GM23338 (cell line): ENCODE results near the gene IFNL1. TPM values are rescaled to one million over a fixed set of nuclear protein-coding genes. Genes with fewer than 3 reads are reported as not detected.

ENCODE experiments used
- ATAC-seq: fragments of 200-7000 bp; cut with Tn5 transposase; 3 replicates; pipeline ENCODE4 v1.9.1; 2020
- DNase-seq: peaks from one replicate; pipeline ENCODE4 v3.0.0-alpha.2; 2015; ENCODE audit warnings: low spot score
- H2AFZ ChIP-seq: fragments of 200-600 bp; sonication (generic); 2 replicates; pipeline ENCODE4 v1.8.0; 2016; ENCODE audit warnings: antibody characterized with exemption, mild to moderate bottlenecking, moderate library complexity
- H3F3A ChIP-seq: fragments of 200-600 bp; sonication (generic); replicated peaks from 2 replicates; pipeline ENCODE4 v1.8.0; 2017; ENCODE audit warnings: antibody characterized with exemption, mixed run types, low read depth
- H3K27ac ChIP-seq: fragments of 200-600 bp; sonication (generic); 2 replicates; pipeline ENCODE4 v1.6.1; 2016; ENCODE audit warnings: low read depth
- H3K27me3 ChIP-seq: fragments of 200-600 bp; sonication (generic); 2 replicates; pipeline ENCODE4 v1.8.0; 2016; ENCODE audit warnings: mild to moderate bottlenecking, mixed run types, moderate library complexity; ENCODE audit not compliant: insufficient read depth
- H3K36me3 ChIP-seq: fragments of 200-600 bp; sonication (generic); 2 replicates; pipeline ENCODE4 v1.8.0; 2016; ENCODE audit warnings: mild to moderate bottlenecking; ENCODE audit not compliant: insufficient read depth
- H3K4me1 ChIP-seq: fragments of 200-600 bp; sonication (generic); 2 replicates; pipeline ENCODE4 v1.8.0; 2016; ENCODE audit warnings: mild to moderate bottlenecking, moderate library complexity; ENCODE audit not compliant: insufficient read depth
- H3K4me2 ChIP-seq: fragments of 200-600 bp; sonication (generic); 2 replicates; pipeline ENCODE4 v1.7.1; 2017; ENCODE audit warnings: mixed run types
- H3K4me3 ChIP-seq: fragments of 200-600 bp; sonication (generic); 2 replicates; pipeline ENCODE4 v1.6.1; 2016; ENCODE audit warnings: mixed run types
- H3K79me2 ChIP-seq: fragments of 200-600 bp; sonication (generic); replicated peaks from 2 replicates; pipeline ENCODE4 v1.8.0; 2017; ENCODE audit warnings: mild to moderate bottlenecking; ENCODE audit not compliant: insufficient read depth
- H3K9me2 ChIP-seq: fragments of 200-600 bp; sonication (generic); 2 replicates; pipeline ENCODE4 v1.8.0; 2017; ENCODE audit not compliant: insufficient read depth
- H4K20me1 ChIP-seq: fragments of 200-600 bp; sonication (generic); replicated peaks from 2 replicates; pipeline ENCODE4 v1.8.0; 2017; ENCODE audit warnings: mild to moderate bottlenecking; ENCODE audit not compliant: insufficient read depth
- H3K27ac Mint-ChIP-seq: 2 replicates; pipeline ENCODE4 v1.8.0; 2020; ENCODE audit warnings: inconsistent platforms, mild to moderate bottlenecking, moderate library complexity, mixed read lengths
- H3K27me3 Mint-ChIP-seq: 3 replicates; pipeline ENCODE4 v1.8.0; 2022; ENCODE audit warnings: low read depth, mild to moderate bottlenecking, moderate library complexity, mixed read lengths, inconsistent platforms; ENCODE audit not compliant: insufficient read depth, poor library complexity
- H3K36me3 Mint-ChIP-seq: 3 replicates; pipeline ENCODE4 v1.8.0; 2021; ENCODE audit warnings: low read depth, mild to moderate bottlenecking, inconsistent platforms, moderate library complexity, mixed read lengths
- H3K4me1 Mint-ChIP-seq: 3 replicates; pipeline ENCODE4 v1.8.0; 2020; ENCODE audit warnings: mild to moderate bottlenecking, inconsistent platforms, mixed read lengths
- H3K4me3 Mint-ChIP-seq: 3 replicates; pipeline ENCODE4 v1.8.0; 2021; ENCODE audit warnings: moderate library complexity, mild to moderate bottlenecking, inconsistent platforms, mixed read lengths
- H3K9me3 Mint-ChIP-seq: 3 replicates; pipeline ENCODE4 v1.8.0; 2020; ENCODE audit warnings: moderate library complexity, mild to moderate bottlenecking, inconsistent platforms, mixed read lengths
- CTCF ChIP-seq, 2 experiments: fragments of 200-600 bp in 1 of 2; sonication (generic) in 1 of 2; conservative IDR thresholded peaks; 2 replicates each; pipeline versions ENCODE4 v1.5.1 to v1.6.1; 2016 to 2017; ENCODE audit warnings: antibody characterized with exemption in 2 of 2, low read depth in 2 of 2, mild to moderate bottlenecking in 2 of 2, moderate library complexity in 1 of 2
- EZH2 ChIP-seq: fragments of 200-600 bp; sonication (generic); IDR thresholded peaks from one replicate; pipeline ENCODE4 v1.8.0; 2017; ENCODE audit warnings: antibody characterized with exemption, mild to moderate bottlenecking, low read depth; ENCODE audit not compliant: unreplicated experiment
- EZH2phosphoT487 ChIP-seq: fragments of 200-600 bp; sonication (generic); IDR thresholded peaks from one replicate; pipeline ENCODE4 v1.8.1; 2018; ENCODE audit warnings: antibody characterized with exemption; ENCODE audit not compliant: unreplicated experiment
- JUNB ChIP-seq: IDR thresholded peaks from one replicate; pipeline ENCODE4 v1.6.1; 2016; ENCODE audit warnings: antibody characterized with exemption; ENCODE audit not compliant: unreplicated experiment
- NANOG ChIP-seq: IDR thresholded peaks from 2 replicates; pipeline ENCODE4 v1.6.1; 2016; ENCODE audit warnings: antibody characterized with exemption, borderline replicate concordance
- POLR2AphosphoS5 ChIP-seq: IDR thresholded peaks from 2 replicates; pipeline ENCODE4 v1.6.1; 2016; ENCODE audit warnings: antibody characterized with exemption, low read depth
- REST ChIP-seq: IDR thresholded peaks from one replicate; pipeline ENCODE4 v1.6.1; 2018; ENCODE audit warnings: antibody characterized with exemption; ENCODE audit not compliant: unreplicated experiment
- STAT1 ChIP-seq: IDR thresholded peaks from one replicate; pipeline ENCODE4 v1.6.1; 2016; ENCODE audit warnings: antibody characterized with exemption; ENCODE audit not compliant: unreplicated experiment
- ZNF114 ChIP-seq: fragments of 250-450 bp; sonication (Bioruptor Pico); IDR thresholded peaks from 2 replicates; pipeline ENCODE4 v1.5.0; 2020; ENCODE audit warnings: mild to moderate bottlenecking, moderate library complexity
- ZNF331 ChIP-seq: fragments of 250-450 bp; sonication (Bioruptor Pico); IDR thresholded peaks from 2 replicates; pipeline ENCODE4 v1.5.0; 2020; ENCODE audit warnings: low read depth, mild to moderate bottlenecking, moderate library complexity
- ZNF462 ChIP-seq: fragments of 250-450 bp; sonication (Bioruptor Pico); IDR thresholded peaks from 2 replicates; pipeline ENCODE4 v1.5.0; 2020; ENCODE audit warnings: mild to moderate bottlenecking, moderate library complexity
- polyA plus RNA-seq: library from polyadenylated mRNA; unstranded; fragments of >200 nt; fragmentation: Nextera tagmentation; extraction: Ambion mirVana; gene quantifications from 2 replicates; pipeline ENCODE4 v1.2.1, GENCODE V29; 2016
- total RNA-seq: library from RNA; depleted of rRNA; stranded (reverse); fragments of >200 nt; shearing (Covaris generic); gene quantifications from 2 replicates; pipeline ENCODE4 v1.2.3, GENCODE V29; 2014

Gene IFNL1
- total and polyA plus RNA-seq, 2 experiments from 2014 or later = not detected

- Mint-ChIP-seq H3K9me3 (no peaks in the 10 kb centered on the region), H3K4me3 (no peak overlapping the region), H3K36me3 (no peaks in the 10 kb centered on the region), H3K4me1 (peaks cover 3% of the 10 kb centered on the region; the same call in 1 of the 3 replicates), H3K27ac (no peak overlapping the region), H3K27me3 (peaks cover 20% of the 10 kb centered on the region)
- TF ChIP-seq CTCF (conservative IDR thresholded peaks at IDR 0.05; ENCODE audit: low read depth in 2 of 2) (no peak), ZNF462 (CRISPR knock-in tag) (no peak), NANOG (no peak), EZH2 (no peak), ZNF114 (CRISPR knock-in tag) (no peak), JUNB (no peak), STAT1 (no peak), EZH2phosphoT487 (no peak), ZNF331 (no peak), POLR2AphosphoS5 (no peak), REST (no peak)
- H3K27me3 ChIP-seq = no peaks in the 10 kb centered on the region
- H4K20me1 ChIP-seq = no peaks in the 10 kb centered on the region
- ATAC-seq (no peak), DNase-seq (no peak)
- H3K79me2 ChIP-seq = no peaks in the 10 kb centered on the region
- no peaks in the 10 kb centered on the region for H3F3A ChIP-seq
- H3K36me3 ChIP-seq = no peaks in the 10 kb centered on the region
- H3K4me2 ChIP-seq = no peak overlapping the region
- no peaks in the 10 kb centered on the region for H3K9me2 ChIP-seq
- H3K4me3 ChIP-seq = no peak overlapping the region
- no peak overlapping the region for H2AFZ ChIP-seq
- no peaks in the 10 kb centered on the region for H3K4me1 ChIP-seq
- no peak overlapping the region for H3K27ac ChIP-seq
These were observed 38.3 kb downstream of the IFNL1 start for GRCh38 chr19:39334444-39334976.
